ENCODE measurements around the gene FRMD8.

FRMD8 gene

DNA sequence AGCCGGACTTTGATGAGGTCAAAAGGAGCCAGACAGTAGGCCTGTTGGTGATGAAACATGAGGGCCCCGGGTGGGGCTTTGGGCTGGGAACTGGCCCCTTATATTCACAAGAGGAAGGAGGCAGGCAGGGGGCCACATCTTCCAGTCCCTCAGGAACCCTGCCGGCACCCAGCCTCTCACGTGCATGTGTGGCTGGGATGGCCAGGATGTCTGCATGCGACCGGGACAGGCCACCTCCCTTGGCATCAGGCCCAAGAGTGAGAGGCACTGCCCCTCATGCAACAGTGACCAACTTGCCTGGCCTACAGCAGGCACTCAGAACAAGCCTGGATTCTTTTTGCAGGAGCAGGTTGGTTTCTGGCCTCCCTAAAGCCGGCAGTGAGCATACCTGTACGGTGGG is 9.4 kb upstream of the FRMD8 start:
- no peak for FAIRE-seq

DNA sequence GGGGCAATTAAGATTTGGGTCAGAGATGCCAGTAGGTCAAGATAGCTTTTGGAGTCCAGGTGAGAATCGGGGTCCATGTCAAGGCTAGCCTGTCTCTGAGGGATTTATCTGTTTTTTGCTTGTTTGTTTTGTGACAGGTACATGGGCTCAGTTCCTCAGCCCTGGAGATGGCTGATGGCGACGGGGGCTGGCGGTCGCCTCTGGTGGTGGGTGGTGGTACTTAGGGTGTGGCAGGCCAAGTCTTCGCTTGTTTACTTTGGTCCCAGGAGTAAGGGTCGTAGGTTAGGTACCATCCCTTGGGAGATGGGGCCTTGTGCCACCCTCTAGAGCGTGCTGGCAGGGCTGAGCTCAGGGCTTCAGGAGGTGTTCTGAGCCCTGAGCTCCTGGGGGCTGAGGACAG is 8.7 kb upstream of the FRMD8 start:
- FAIRE-seq = no peak

DNA sequence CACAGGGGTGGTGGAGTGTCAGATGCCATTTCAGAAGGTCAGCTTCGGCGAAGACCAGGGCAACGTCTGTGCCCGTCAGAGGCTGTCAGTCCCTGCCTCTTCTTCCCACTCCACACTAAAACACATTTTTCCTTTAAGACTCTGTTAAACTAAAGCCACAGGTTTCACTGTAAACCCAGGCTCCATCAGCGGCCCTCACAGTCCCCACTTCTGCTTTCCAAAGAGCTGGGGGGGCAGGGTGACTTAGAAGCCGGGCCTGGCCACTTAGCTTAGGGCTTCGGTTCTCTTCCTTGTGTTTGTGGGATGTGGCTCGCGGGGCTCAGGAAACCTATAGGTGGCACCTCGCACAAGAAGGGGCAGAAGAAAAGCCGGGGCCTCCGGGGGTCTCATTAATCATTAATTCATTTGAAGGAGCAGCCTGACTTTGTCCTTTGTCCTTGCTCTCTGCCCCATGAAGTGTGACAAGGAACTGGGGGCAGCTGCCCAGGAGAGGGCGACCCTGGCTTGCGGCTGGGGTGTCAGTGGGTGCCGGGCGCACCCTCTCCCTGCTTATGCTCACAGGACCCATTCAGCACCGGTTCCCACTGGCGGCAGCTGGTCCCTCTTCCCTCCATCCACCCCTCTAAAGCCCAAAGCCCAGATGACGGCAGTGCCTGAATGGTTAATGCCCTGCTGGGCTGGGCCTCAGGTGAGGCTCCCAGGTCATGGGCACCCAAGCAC is 8.1 kb upstream of the FRMD8 start:
- no peak for FAIRE-seq

DNA sequence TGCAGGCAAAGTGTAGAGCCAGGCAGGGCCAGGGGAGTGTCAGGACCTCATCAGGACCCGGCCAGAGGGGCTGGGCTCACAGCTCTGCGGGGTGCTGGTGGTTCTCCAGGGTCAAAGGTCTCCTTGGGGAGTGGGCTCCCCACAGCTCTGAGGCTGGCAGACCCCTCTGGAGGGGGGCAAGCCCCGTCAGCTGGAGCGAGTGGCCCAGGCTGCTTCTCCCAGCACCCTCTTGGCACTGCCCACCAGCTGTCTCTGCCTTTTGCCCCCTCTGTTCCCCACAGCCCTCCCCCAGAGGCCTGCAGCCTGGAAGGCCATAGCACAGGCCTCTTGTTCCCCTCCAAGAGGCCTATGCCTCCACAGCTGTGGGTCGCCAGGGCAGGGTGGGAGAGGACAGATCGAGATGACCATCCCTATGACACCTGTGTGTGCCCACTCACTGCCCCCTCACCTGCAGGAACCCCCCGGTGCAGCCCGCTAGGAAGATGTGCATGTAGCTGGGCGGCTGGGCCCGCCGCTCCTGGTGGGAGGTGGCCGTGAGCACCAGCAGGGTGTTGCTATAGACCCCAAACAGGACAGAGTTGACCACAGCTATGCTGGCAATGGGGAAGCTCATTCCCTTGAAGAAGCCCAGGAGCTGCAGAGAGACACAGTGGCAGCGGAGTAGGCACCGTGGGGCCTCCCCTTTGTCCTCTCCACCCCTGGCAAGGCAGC is 7.4 kb upstream of the FRMD8 start:
- FAIRE-seq = no peak

DNA sequence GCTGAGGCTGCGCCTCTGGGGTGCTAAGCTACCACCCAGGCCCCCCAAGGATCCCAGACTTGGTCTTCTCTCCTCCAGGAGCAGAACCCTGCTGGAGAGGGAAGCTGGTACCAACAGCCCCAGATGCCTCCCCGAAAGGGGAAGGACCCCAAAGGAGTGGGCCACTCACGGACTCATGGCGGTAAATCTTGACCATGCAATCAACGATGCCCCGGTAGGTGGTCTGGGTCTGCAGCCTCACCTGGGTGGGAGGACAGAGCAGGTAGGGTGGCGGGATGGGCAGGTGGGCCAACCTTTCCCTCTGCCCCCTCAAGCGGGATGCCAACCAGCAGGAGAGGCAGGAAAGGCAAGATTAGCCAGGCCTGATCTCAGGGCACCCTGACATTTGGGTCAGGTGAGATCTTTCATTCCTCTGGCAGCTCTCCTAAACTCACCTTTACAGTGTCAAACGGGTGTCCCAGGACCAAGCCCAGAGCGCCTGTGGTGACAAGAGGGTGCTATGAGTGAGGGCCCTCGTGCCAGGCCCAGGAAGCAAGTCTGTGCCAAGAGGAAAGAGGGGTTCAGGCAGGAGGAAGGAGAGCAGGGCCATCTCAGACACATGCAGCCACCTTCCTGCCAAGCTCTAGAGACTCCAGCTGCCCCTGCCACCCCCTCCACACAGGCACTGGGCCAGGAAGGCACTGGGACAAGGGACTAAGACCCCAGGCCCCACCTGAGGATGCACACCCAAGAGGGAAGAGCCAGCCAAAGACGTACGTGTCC is 6.6 kb upstream of the FRMD8 start:
- no peak for FAIRE-seq

DNA sequence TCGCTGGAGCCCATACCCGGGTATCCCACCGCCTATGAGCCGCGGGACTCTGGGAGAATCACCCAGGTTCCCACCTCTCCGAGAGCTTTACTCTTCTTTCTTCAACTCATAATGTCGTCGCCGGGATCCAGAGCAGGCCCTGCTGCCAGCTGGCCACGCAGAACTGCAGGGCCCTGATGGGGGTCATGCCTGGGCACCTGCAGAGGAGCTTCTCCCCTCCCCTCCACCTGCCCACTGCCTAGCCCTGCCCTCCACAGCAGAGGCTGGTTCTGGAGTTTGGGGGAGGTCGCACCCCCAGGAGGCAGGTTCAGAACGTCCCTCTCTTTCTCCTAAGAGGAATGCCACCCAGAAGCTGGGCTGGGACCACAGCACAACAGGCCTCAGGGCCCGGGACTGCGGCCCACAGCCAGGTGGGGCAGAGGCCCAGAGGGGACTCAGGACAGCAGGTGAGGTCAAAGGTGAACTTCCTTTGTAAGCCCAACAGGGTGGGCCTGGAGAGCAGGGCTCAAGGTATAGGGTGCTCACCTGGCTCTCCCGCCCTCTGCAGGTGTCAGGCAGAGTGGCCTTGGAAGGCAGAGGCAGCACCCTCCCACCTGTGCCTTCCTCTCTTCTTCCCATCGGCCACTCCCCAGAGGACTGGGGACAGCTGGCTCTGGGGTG is 5.8 kb upstream of the FRMD8 start:
- no peak for FAIRE-seq

DNA sequence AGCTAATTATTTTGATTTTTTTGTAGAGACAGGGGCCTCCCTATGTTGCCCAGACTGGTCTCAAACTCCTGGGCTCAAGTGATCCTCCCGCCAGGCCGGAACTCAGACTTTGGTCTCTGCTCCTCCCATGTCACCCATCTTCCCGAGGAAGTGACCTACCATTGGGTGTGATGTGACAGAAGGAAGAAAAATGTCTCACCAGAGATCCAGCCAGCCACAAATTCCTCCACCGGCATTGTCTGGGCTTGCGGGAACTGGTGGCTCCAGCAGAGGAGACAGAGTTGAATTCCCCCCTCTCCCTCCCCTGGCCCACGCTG is 4.8 kb upstream of the FRMD8 start:
- FAIRE-seq = no peak

DNA sequence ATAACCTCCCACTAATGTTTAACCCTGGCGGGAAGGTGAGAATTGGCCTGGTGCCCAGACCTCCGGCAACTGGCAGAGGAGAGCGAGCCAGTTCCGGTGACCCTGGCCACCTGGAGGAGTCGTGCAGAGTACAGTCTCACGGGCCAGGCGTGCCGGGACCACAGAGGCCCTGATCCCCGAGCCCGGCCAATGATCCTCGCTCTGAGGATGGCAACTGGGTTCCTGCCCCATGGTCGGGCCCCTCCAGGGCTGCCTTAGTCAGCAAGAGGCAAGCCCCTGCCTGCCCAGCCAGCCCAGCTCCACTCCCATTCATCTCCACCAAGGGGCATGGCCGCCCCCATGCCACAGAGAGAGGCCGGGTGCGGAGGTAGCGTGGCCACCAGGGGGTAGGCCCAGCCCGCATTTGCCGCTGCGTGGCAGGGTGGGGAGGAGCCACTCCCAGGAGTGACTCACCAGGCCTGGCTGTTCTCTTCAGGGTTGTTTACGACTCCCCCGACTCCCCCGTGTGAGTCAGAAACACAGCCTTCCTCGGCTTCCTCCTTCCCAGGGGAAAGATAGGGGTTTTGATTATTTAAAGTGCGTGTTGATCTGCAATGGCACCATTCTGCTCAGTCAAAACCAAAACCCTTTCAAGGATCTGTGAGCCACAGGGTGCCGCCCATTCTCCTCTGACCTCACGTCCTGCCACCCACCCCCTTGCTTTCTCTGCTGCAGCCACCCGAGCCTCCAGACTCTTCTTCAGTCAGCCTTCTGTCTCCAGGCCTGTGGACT is 4.2 kb upstream of the FRMD8 start, which contains the start of gene SLC25A45:
Gene SLC25A45, minus strand, starts transcription at position 614 of the 771 bp plus-strand sequence. CDS start 695 bp downstream, outside the sequence.
- no peak for FAIRE-seq

DNA sequence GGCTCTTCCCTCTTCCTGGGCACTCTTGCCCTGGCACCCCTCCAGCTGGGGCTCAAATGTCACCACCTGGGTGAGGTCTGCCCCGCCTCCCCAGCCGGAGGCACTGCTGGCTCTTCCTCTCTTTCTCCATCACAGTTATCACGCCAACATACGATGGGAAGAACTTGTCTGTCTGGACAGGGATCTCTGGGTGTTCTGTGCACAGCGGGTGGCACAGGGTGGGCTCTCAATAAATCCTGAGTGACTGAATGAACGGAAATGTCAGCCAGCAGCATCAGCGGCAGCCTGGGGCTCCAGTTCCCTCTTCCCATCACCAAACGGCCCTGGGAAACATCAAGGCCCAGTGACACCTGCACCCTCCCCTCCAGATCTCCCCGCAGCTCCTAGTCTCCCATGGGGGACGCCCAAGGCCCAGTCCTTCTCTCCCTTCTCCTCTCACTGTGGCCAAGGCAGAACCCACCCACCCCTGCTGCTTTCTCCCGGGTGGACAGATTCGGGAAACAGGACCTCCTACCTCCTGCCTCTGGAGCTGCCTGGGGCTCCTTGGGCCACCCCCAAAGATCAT is 3.6 kb upstream of the FRMD8 start:
- no peak for FAIRE-seq

DNA sequence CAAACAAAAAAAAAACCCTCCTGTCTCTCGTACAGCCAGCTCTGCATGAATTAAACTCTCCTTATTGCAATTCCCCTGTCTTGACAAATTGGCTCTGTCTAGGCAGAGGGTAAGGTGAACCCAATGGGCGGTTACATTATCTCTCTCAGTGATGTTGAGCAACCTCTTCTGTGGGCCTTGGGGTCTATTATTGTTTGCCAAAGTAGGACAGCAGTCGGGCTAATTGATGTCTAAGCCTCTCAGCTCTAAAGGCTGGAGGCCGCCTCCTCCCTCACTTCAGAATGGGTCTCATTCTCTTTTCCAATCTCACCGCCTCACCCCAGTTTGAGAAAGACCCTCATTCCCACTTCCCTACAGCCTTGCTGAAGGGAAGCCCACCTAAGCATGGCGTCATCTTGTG is 2.7 kb upstream of the FRMD8 start:
- FAIRE-seq = no peak

DNA sequence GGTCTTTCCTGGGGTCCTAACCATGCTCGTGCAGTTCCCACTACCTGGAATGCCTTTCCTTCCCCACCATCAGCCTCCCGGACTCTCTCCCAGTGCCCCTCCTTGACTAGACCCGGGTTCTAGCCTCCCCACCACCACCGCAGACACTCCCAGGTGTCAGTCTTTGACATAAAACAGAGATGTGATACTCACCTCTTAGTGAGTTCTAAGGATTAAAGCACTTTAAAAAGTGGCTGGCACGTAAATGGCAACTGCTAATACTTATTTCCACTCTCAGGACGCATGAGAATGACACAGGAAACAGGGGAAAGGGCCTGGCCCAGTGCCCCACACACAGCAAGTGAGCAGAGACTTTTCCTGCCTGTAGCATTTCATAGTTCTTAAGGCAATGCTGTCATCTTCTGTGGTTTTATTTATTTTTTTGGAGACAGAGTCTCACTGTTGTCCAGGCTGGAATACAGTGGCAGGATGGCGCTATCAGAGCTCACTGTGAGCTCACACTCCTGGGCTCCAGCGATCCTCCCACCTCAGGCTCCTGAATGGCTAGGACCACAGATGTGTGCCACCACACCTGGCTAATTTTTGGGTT is 2.0 kb upstream of the FRMD8 start:
- no peak for FAIRE-seq

DNA sequence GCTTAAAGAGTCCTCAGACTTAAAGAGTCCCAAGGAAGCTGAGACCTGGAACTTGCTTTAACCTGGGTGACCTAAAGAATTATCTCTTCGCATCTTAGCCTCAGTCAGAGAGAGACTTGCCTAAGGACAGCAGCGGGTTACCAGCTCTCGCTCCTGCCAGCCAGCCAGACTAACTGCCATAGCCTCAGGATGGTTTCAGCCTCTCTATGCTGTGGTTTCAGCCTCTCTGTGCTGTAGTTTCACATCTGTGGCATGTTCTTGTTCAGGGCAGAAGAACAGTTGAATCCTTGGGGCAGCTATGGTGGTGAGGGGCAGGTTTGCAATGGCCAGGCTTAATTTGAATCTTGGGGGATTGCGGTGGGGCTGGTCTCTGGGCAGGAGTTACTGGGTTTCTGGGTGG is 2.3 kb downstream of the FRMD8 start:
- no peak for FAIRE-seq

DNA sequence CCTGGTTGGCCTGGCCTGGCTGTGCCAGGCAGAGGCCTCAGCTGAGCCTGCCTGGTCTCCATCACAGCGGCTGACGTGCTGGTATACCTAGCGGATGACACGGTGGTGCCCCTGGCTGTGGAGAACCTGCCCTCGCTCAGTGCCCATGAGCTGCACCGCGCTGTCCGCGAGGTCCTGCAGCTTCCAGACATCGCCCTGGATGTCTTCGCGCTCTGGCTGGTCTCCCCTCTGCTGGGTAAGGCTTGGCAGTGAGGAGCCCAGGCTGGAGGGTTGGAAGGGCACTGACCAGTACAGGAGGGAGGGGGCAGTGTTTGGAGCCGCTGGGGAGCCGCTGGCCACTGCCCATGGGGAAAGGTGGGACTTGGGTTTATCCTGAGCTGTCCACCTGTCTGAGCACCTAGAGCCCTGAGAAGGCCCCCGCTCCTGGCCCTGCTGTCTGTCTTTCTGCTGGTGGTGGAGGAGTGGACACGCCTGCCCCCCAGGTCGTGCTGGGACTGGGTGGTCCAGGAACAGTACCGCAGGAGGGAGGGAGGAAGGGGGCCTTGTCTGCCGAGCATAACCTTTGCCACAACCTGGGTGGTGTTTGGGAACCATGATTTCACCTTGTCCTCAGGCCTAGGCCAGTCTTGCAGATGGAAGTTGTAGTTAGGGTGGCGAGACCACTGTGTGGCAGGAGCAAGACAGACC is 3.0 kb downstream of the FRMD8 start:
- no peak for FAIRE-seq

DNA sequence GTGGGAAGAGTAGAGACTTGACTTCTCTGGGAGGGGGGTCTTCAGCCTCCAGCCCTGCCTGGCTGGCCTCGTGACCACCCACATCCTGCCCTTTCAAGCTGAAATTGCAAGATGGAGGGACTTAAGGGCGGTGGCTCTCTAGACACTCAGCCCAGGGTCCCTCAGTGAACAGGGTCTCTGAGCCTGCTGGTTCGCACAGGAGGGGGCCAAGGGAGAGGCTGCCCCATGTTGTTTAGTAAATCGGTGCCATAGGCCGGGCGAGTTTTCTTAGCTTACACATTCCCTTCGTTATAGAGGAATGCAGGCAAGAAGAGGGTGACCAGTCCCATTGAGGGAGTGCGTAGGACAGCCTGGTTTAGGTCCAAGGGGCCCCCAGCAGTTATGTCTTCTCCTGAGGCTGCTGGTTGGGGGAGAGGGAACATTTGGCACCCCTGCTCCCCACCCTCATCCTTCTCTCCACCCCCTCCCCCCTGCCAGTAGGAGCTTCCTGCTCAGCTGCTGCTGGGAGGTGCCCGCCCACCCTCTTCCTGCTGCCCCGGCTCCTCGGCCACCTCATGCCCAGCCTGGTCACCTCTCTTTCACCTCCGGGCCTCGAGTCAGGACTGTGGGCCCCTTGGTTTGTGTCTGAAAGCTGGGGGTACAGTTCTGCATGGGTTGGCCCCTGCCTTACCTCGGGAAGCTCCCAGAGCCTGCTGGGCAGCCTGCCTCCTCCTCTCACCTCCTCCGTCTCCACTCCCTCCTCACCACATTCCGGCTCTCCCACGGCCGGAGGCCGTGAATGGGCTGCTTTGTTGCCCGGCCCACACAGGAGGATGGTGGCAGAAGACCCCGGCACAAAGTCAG is 3.9 kb downstream of the FRMD8 start:
- no peak for FAIRE-seq

DNA sequence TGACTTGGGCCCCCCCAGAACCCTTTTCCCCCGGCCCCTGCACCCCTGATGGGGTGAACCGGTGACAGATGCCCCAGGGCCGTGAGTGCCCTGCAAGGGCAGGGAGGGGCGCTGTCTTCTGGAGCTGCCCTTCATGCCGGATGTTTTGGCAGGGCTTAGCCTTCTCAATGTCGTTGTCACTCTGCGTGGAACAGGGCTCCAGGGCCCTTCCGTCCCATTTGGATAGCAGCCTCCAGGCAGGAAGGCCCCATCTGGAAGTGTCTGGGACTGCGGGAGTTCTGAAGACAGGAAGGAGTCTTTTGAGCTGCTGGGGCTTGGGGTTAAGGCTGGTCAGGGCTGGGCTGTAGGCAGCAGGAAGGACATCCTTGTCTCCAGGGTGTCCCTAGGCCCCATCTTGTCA is 4.6 kb downstream of the FRMD8 start:
- FAIRE-seq = no peak

DNA sequence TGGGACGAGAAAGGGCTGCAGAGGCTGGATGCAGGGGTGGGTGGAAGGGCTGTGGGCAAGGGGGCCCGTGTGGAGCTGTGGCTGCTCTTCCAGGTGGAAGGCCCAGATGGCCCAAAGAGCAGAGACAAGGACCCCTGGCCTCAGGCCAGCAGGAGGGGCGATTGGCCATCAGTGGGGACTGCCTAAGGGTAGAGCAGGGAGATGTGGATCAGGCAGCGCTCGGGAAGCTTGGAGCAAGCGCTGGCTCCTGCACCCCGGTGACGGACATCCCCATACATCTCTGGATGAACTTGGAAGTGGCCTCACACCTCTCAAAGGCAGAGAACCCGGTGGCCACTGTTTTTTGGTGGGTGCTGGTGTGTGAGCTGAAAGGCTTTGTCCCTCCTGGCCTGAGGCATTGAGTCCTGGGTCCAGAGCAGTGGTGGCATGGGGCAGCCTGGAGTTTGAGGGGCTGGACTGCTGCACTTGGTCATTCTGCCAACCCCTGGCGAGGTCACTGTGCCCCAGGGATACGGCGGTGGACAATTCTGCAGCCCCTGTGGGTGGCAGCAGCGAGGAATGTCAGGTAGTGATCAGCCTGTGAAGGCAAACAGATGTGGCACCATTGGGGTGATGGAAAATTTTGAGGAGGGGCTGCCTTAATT is 5.9 kb downstream of the FRMD8 start:
- FAIRE-seq = no peak

DNA sequence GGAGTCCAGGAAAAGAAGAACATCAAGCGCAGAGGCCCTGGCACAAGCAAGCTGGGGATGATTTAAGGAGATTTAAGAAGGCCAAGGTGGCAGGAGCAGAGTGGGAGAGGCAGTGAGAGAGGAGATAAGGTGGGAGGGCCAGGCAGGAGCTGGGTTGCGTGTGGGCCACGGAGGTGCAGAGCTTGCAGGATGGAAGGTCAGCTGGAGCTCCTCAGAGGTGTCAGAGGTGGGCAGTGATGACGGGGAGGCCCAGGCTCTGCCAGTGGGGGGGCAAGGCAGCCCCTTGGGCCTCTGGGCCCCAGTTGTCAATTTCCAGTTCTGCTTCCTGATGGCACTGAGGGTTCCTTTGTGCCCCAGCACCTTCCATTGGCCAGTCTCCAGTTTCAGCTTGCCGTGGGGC is 6.5 kb downstream of the FRMD8 start:
- FAIRE-seq = no peak

DNA sequence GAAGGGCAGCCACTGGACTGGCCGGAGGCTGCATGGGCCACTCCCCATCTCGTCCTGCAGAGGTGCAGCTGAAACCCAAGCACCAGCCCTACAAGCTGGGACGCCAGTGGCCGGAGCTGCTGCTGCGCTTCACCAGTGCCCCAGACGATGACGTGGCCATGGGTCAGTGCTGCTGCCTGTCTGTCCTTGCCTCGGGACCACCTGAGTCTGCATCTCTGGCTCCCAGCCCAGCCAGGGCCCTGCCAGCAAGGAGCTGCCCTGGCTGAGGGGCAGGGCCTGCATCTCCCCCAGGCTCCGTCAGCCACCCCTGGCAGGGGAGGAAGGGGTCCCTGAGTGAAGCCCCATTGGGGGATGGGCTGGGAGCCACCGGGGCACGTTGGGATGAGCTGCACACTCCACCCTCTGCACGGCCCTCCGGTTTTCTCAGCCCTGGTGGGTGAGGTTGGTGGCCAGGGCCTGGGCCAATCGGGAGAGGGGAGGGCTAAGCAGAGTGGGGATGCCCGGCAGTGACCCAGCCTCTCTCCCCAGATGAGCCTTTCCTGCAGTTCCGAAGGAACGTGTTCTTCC is 7.2 kb downstream of the FRMD8 start:
- FAIRE-seq = no peak

DNA sequence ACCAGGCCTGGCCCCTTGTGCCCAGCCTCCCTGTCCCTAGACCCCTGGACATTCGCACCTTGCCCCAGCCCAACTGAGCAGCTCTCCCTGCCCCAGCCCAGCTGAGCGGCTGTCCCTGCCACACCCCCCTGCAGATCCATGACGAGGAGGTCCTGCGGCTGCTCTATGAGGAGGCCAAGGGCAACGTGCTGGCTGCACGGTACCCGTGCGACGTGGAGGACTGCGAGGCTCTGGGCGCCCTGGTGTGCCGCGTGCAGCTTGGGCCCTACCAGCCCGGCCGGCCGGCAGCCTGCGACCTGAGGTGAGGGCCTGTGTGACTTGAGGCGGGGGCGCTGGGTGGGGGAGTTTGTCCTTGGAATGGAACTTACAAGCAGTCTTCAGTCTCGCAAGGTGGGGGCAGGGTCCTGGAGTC is 7.7 kb downstream of the FRMD8 start:
- no peak for FAIRE-seq

Data from TTC549 (cell line).